Heart left ventricle (tissue), 13 donors: ENCODE measurements around the gene PASK.

Experiments
- POLR2A ChIP-seq, 2 donors: fragments of 450-650 bp; IDR thresholded peaks; one replicate each; pipeline ENCODE4 v1.6.1; 2017; ENCODE audit warnings: antibody characterized with exemption in 2 of 2, mild to moderate bottlenecking in 2 of 2, moderate library complexity in 2 of 2
- TF ChIP-seq, protein P1 (sequence below), 12 donors: fragments of 200-600 bp; sonication (generic) in 4 of 12; IDR thresholded peaks; one replicate each; pipeline versions ENCODE4 v1.5.0 to v1.8.0; 2018 to 2022; ENCODE audit warnings: antibody characterized with exemption in 12 of 12, mild to moderate bottlenecking in 5 of 12
- donor health status: ischemic (EF 13 %, LVEDD 7.1; RV severe dilation, severe dysfunction).
- donor health status: DM: no; HTN: yes; CAD: no.
- donor health status: DM: no; HTN: no; CAD: no.
- donor health status: ischemic (EF 25% LVEDD 6.9; RV normal size, moderate dysfunction).
- donor health status: ischemic (EF 25% LVEDD 5.7; RV mildly dilated, moderate dysfunction).
- donor health status: ischemic (EF 35%, LVEDD 5.7; RV mildly dilated, moderate dysfunction).
- donor health status: nonischemic (EF 11% LVEDD 7.7; RV severe dilation, severe dysfunction).
- donor health status: DM: yes; HTN: yes; CAD: no.
- donor health status: PGD.
- donor health status: ischemic (EF 29% LVEDD 5.4; RV normal size, mild dysfunction).
- donor health status: nonischemic (EF 23%, LVEDD 6.1; RV moderate dilation, normal function).

DNA sequence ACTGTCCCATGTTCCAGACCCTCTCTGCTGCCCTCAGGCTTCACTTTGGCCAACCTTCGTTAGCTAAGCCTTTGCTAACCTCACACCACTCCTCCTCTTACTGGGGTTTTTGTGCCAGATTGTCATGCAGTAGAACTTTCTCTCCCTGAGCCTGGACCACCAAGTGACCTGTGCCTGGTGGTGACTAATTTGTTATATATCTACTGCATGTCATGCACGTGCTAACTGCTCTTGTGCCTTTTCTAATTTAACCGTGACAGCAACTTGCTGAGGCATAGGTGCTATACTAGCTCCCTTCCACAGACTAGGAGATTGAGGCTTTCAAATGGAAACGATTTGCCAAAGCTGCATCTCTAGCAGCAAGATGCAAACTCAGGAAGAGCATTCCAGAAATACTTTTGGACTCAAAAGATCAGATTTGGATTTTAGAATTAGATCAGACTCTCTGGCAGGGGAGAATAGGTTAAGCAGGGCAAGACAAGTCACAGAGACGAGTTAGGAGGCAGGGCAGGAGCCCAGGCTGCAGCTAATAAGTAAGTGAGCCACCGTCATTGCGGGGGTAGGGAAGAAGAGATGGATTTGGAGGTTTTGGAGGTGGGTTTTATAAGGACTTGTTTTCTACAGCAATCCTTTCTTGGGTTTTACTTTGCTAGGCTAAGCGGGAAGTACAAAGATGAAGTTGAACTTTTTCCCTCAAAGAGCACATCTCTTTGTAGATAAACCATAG, 2.8 kb upstream of the PASK start:
- TF ChIP-seq, protein P1, sequence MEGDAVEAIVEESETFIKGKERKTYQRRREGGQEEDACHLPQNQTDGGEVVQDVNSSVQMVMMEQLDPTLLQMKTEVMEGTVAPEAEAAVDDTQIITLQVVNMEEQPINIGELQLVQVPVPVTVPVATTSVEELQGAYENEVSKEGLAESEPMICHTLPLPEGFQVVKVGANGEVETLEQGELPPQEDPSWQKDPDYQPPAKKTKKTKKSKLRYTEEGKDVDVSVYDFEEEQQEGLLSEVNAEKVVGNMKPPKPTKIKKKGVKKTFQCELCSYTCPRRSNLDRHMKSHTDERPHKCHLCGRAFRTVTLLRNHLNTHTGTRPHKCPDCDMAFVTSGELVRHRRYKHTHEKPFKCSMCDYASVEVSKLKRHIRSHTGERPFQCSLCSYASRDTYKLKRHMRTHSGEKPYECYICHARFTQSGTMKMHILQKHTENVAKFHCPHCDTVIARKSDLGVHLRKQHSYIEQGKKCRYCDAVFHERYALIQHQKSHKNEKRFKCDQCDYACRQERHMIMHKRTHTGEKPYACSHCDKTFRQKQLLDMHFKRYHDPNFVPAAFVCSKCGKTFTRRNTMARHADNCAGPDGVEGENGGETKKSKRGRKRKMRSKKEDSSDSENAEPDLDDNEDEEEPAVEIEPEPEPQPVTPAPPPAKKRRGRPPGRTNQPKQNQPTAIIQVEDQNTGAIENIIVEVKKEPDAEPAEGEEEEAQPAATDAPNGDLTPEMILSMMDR (IDR thresholded peaks at IDR 0.05), result no peak
- TF ChIP-seq POLR2A (IDR thresholded peaks at IDR 0.05), result no peak
